Nucleus accumbens (tissue), 56 donors: ENCODE results near the gene CDK12.
"Not testable (repeated sequence)": the region's sequence is repeated elsewhere in the genome, so short reads cannot be mapped to it uniquely, and the experiment has no call there.

Source experiments
- DNase-seq, 56 donors: peaks; one replicate each; lab custom pipeline; 2025; lab: John Stamatoyannopoulos, UW

CDK12 gene

GRCh38 chr17:39487946-39488345 lies 26.7 kb downstream of the CDK12 start:
- no peak for DNase-seq

- DNase-seq = not testable (repeated sequence)
Measured at GRCh38 chr17:39496921-39497320, 35.6 kb downstream of the CDK12 start.

- DNase-seq = no peak
Measured at GRCh38 chr17:39507511-39507910, 46.2 kb downstream of the CDK12 start.

GRCh38 chr17:39508987-39509386 lies 47.7 kb downstream of the CDK12 start:
- DNase-seq = no peak

GRCh38 chr17:39513309-39513708 lies 52.0 kb downstream of the CDK12 start:
- no peak for DNase-seq

- no peak for DNase-seq
Measured at GRCh38 chr17:39513915-39514314, 52.6 kb downstream of the CDK12 start.

- DNase-seq = no peak
Measured at GRCh38 chr17:39517224-39517623, 55.9 kb downstream of the CDK12 start.

- peak in 6 of 56 donors; percentile 3 to 18 (median 6) for DNase-seq
Measured at GRCh38 chr17:39525801-39526506, 64.7 kb downstream of the CDK12 start.

GRCh38 chr17:39527220-39527813 lies 66.0 kb downstream of the CDK12 start:
- no peak for DNase-seq

GRCh38 chr17:39529455-39529854 lies 68.2 kb downstream of the CDK12 start:
- DNase-seq = no peak

GRCh38 chr17:39530513-39530912 lies 69.2 kb downstream of the CDK12 start:
- no peak for DNase-seq

- no peak for DNase-seq
Measured at GRCh38 chr17:39531252-39531651, 70.0 kb downstream of the CDK12 start.

- DNase-seq = no peak
Measured at GRCh38 chr17:39533891-39534290, 72.6 kb downstream of the CDK12 start.

- no peak for DNase-seq
Measured at GRCh38 chr17:39534768-39535405, 73.6 kb downstream of the CDK12 start.

- no peak for DNase-seq
Measured at GRCh38 chr17:39536468-39536867, 75.2 kb downstream of the CDK12 start.

- not testable (repeated sequence) for DNase-seq
Measured at GRCh38 chr17:39537364-39537763, 76.1 kb downstream of the CDK12 start.

GRCh38 chr17:39538866-39539265 lies 77.6 kb downstream of the CDK12 start:
- no peak for DNase-seq

- DNase-seq = no peak
Measured at GRCh38 chr17:39540611-39541010, 79.3 kb downstream of the CDK12 start.

- no peak for DNase-seq
Measured at GRCh38 chr17:39541652-39542051, 80.4 kb downstream of the CDK12 start.

GRCh38 chr17:39543176-39543575 lies 81.9 kb downstream of the CDK12 start:
- DNase-seq = no peak

GRCh38 chr17:39543664-39544063 lies 82.4 kb downstream of the CDK12 start:
- no peak for DNase-seq

GRCh38 chr17:39544361-39544760 lies 83.1 kb downstream of the CDK12 start:
- not testable (repeated sequence) for DNase-seq
